Subcutaneous adipose tissue (tissue), 4 donors: Measurements from ENCODE around the gene C2CD4B. TPM values are rescaled to one million over a fixed set of nuclear protein-coding genes. Genes with fewer than 3 reads are reported as not detected.

Experiments used
- total RNA-seq, 4 donors: library from RNA; depleted of rRNA; stranded (reverse); fragments of >200 nt; gene quantifications; one replicate each; pipeline ENCODE4 v1.1.0, GENCODE V29; 2016
- TF ChIP-seq, protein P1 (sequence below): fragments of 450-650 bp; IDR thresholded peaks from one replicate; pipeline ENCODE4 v1.5.1; 2016; ENCODE audit warnings: low read depth, mild to moderate bottlenecking, control low read depth, antibody characterized with exemption, moderate library complexity

C2CD4B gene
- total RNA-seq, 4 donors from 2014 or later, result 1.1 to 1.7 TPM; not detected in 2

- TF ChIP-seq, protein P1, sequence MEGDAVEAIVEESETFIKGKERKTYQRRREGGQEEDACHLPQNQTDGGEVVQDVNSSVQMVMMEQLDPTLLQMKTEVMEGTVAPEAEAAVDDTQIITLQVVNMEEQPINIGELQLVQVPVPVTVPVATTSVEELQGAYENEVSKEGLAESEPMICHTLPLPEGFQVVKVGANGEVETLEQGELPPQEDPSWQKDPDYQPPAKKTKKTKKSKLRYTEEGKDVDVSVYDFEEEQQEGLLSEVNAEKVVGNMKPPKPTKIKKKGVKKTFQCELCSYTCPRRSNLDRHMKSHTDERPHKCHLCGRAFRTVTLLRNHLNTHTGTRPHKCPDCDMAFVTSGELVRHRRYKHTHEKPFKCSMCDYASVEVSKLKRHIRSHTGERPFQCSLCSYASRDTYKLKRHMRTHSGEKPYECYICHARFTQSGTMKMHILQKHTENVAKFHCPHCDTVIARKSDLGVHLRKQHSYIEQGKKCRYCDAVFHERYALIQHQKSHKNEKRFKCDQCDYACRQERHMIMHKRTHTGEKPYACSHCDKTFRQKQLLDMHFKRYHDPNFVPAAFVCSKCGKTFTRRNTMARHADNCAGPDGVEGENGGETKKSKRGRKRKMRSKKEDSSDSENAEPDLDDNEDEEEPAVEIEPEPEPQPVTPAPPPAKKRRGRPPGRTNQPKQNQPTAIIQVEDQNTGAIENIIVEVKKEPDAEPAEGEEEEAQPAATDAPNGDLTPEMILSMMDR, result no peak
These were observed 6.8 kb upstream of the C2CD4B start for GRCh38 chr15:62171882-62172281.

DNA sequence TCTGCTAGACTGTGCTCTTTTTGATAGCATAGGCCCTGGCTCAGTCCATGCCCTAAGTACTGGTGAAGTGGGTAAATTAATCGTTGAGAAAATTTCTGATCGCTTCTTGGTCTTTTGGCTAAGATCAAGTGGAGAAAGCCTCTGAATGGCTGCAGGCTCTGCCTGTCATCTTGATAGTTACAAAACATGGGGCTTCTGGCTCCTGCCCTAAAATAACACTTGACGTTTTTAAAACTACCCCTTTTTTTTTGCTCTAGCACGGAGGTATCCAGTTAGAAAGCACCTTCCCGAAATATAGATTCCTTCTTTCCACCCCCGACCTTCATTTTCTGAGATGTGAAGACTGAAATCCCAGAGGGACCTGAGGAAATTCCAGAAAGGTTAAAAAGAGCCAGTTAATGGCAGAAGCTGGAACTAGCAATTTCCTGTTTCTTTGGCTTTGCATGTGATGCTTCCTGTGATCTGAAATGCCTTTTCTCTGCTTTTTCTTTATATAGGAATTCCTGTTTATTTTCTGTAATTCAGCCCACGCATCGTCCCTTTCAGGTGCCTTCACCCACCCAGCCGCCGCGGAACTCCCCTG is 799 bp upstream of the C2CD4B start:
- TF ChIP-seq, protein P1, result no peak

- TF ChIP-seq, protein P1, result no peak
These were observed 535 bp downstream of the C2CD4B start for GRCh38 chr15:62164396-62165103.

- TF ChIP-seq, protein P1, result no peak
These were observed 1.1 kb downstream of the C2CD4B start for GRCh38 chr15:62164014-62164395.

DNA sequence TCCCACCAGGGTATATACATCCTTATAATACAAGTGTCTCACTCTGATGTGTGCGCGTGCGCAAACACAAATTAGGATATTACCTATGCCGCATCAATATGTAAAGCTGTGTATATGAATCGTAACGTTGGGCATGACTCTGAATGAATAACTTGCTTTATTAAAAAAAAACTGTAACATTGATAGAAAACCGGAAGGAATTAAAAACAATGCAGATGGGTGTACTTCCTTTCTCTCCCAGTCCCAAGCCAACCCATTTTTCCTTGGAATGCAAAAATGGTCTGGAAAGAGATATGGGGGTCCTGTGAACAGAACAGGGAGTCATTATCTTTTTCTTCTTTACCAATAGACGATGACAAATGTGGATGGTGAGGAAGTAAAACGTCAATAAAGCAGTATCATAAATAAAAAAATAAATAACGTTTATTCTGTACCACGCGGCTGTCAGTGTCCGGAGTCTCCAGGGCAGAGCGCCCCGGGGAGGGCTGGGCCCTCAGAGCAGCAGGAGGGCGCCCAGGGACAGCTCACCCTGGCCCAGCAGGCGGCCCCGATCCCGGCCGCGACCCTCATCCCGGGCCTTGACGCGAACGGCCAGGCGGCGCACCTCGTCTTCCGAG is 1.6 kb downstream of the C2CD4B start:
- TF ChIP-seq, protein P1, result no peak

GRCh38 chr15:62153228-62153627 is 11.9 kb downstream of the C2CD4B start:
- TF ChIP-seq, protein P1, result no peak

DNA sequence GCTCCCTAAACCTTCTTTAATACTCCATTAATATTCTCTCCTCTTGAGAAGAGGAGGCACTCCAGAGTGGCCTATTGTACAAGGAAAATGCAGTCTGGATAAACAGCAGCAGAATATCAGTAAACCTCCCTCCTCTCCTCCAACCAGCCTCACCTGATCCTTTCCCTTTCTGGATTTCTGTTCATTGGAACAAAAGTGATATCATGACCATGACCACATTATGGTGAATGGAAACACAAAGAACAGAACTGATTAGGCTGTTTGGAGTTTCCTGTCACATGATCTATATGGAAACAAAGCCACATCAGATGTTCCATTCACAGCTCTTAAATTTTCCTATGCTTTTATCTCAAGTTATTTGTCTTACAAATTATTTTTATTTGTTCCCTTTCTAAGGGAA is 14.6 kb downstream of the C2CD4B start:
- TF ChIP-seq, protein P1, result no peak
